SU-DHL-6 (cell line): ENCODE data around the gene TLCD5.

Experiments used
- CTCF ChIP-seq: fragments of 200-600 bp; sonication (generic); IDR thresholded peaks from one replicate; pipeline ENCODE4 v1.5.1; 2017; ENCODE audit warnings: antibody characterized with exemption, mild to moderate bottlenecking, low read length, moderate library complexity; ENCODE audit not compliant: insufficient read depth, poor library complexity, severe bottlenecking
- EZH2phosphoT487 ChIP-seq: fragments of 200-600 bp; sonication (generic), shearing (Covaris generic); conservative IDR thresholded peaks from 2 replicates; pipeline ENCODE4 v1.6.1; 2018; ENCODE audit warnings: mild to moderate bottlenecking, antibody characterized with exemption, low read length, moderate library complexity, mixed read lengths

- TF ChIP-seq CTCF (no peak), EZH2phosphoT487 (no peak)
Measured at GRCh38 chr11:120317689-120318480, 7.2 kb upstream of the TLCD5 start.
